ENCODE measurements around the gene LAMC2. TPM values are rescaled to one million over a fixed set of nuclear protein-coding genes. Genes with fewer than 3 reads are reported as not detected.

LAMC2 gene
- total and polyA plus RNA-seq, 2 donors from 2014 or later: 4.0 to 89.0 TPM

GRCh38 chr1:183231545-183231944 is 45.5 kb downstream of the LAMC2 start:
- FAIRE-seq: no peak
- no peak for DNase-seq
- H3K4me3 ChIP-seq (ENCODE audit: low read length in 3 of 3): no peak overlapping the region
- H3K27ac ChIP-seq (ENCODE audit: low read depth in 2 of 2, low read length in 2 of 2): no peak overlapping the region
- H3K36me3 ChIP-seq (ENCODE audit: control insufficient read depth in 2 of 3, insufficient read depth in 3 of 3, low read length in 3 of 3): no peaks in the 10 kb centered on the region
- H3K9me3 ChIP-seq (ENCODE audit: control insufficient read depth in 2 of 3, insufficient read depth in 1 of 3, low read length in 3 of 3): no peaks in the 10 kb centered on the region
- no peak for TF ChIP-seq CTCF (IDR thresholded peaks at IDR 0.05; ENCODE audit: borderline replicate concordance, extremely low read depth, insufficient read depth)
- no peaks in the 10 kb centered on the region for H3K27me3 ChIP-seq (ENCODE audit: control insufficient read depth, insufficient read depth, low read length)
- H3K4me1 ChIP-seq (ENCODE audit: control insufficient read depth in 2 of 3, insufficient read depth in 2 of 3, low read depth in 1 of 3, low read length in 3 of 3): peaks cover 0 to 6% (median 0%) of the 10 kb centered on the region in 3 donors
- H3K9ac ChIP-seq (ENCODE audit: low read length in 3 of 3): no peak overlapping the region
- intact Hi-C loops (cut with DNase I): loop anchor here (10.0 kb wide), 1 partner anchor 267 kb away; no protein-coding TSS in a partner anchor

GRCh38 chr1:183233113-183233512 is 47.0 kb downstream of the LAMC2 start:
- Histone ChIP-seq H3K27ac (ENCODE audit: low read depth in 2 of 2, low read length in 2 of 2) (no peak overlapping the region), H3K4me3 (ENCODE audit: low read length in 3 of 3) (no peak overlapping the region), H3K9ac (ENCODE audit: low read length in 3 of 3) (no peak overlapping the region), H3K9me3 (ENCODE audit: control insufficient read depth in 2 of 3, insufficient read depth in 1 of 3, low read length in 3 of 3) (no peaks in the 10 kb centered on the region), H3K27me3 (ENCODE audit: control insufficient read depth, insufficient read depth, low read length) (no peaks in the 10 kb centered on the region), H3K36me3 (ENCODE audit: control insufficient read depth in 2 of 3, insufficient read depth in 3 of 3, low read length in 3 of 3) (no peaks in the 10 kb centered on the region), H3K4me1 (ENCODE audit: control insufficient read depth in 2 of 3, insufficient read depth in 2 of 3, low read depth in 1 of 3, low read length in 3 of 3) (peaks cover 0 to 6% (median 0%) of the 10 kb centered on the region in 3 donors)
- DNase-seq (no peak), FAIRE-seq (no peak)
- no peak for TF ChIP-seq CTCF (IDR thresholded peaks at IDR 0.05; ENCODE audit: borderline replicate concordance, extremely low read depth, insufficient read depth)
- intact Hi-C loops (cut with DNase I): loop anchor here (10.0 kb wide), 1 partner anchor 268 kb away; no protein-coding TSS in a partner anchor

- peak; percentile 43 for TF ChIP-seq CTCF (IDR thresholded peaks at IDR 0.05; ENCODE audit: borderline replicate concordance, extremely low read depth, insufficient read depth)
- Histone ChIP-seq H3K27me3 (ENCODE audit: control insufficient read depth, insufficient read depth, low read length) (no peaks in the 10 kb centered on the region), H3K4me3 (ENCODE audit: low read length in 3 of 3) (peak overlapping the region; percentile 40 to 65 (median 44)), H3K27ac (ENCODE audit: low read depth in 2 of 2, low read length in 2 of 2) (peak overlapping the region; percentile 5 to 57), H3K36me3 (ENCODE audit: control insufficient read depth in 2 of 3, insufficient read depth in 3 of 3, low read length in 3 of 3) (no peaks in the 10 kb centered on the region), H3K9me3 (ENCODE audit: control insufficient read depth in 2 of 3, insufficient read depth in 1 of 3, low read length in 3 of 3) (no peaks in the 10 kb centered on the region), H3K9ac (ENCODE audit: low read length in 3 of 3) (peak overlapping the region in 1 of 3 donors; percentile 26), H3K4me1 (ENCODE audit: control insufficient read depth in 2 of 3, insufficient read depth in 2 of 3, low read depth in 1 of 3, low read length in 3 of 3) (peaks cover 0 to 6% (median 0%) of the 10 kb centered on the region in 3 donors)
- intact Hi-C loops (cut with DNase I): loop anchor here (10.0 kb wide), 1 partner anchor 270 kb away; no protein-coding TSS in a partner anchor
- DNase-seq (peak; percentile 73 to 90 (median 77)), FAIRE-seq (no peak)
These were observed 48.8 kb downstream of the LAMC2 start for GRCh38 chr1:183234660-183235476.
